GM19395 (cell line): ENCODE measurements around the gene SEZ6L.
"Not testable (repeated sequence)": the region's sequence is repeated elsewhere in the genome, so short reads cannot be mapped to it uniquely, and the experiment has no call there.

Experiments used
- ATAC-seq: cut with Tn5 transposase; IDR thresholded peaks from one replicate; pipeline ENCODE4 v1.9.1; 2021; ENCODE audit warnings: mild to moderate bottlenecking, moderate library complexity; ENCODE audit not compliant: unreplicated experiment

Gene SEZ6L

GRCh38 chr22:26377170-26377830 lies 208.0 kb downstream of the SEZ6L start:
- no peak for ATAC-seq

GRCh38 chr22:26380072-26380830 lies 211.0 kb downstream of the SEZ6L start:
- no peak for ATAC-seq

GRCh38 chr22:26382782-26383181 lies 213.5 kb downstream of the SEZ6L start:
- no peak for ATAC-seq

- ATAC-seq, result no peak
Observed at GRCh38 chr22:26383968-26384556, 214.8 kb downstream of the SEZ6L start.

- no peak for ATAC-seq
Observed at GRCh38 chr22:26385164-26385563, 215.9 kb downstream of the SEZ6L start.

- ATAC-seq, result no peak
Observed at GRCh38 chr22:26389125-26389524, 219.9 kb downstream of the SEZ6L start.

GRCh38 chr22:26391091-26391490 lies 221.8 kb downstream of the SEZ6L start:
- ATAC-seq, result no peak

GRCh38 chr22:26391623-26392022 lies 222.4 kb downstream of the SEZ6L start:
- ATAC-seq, result no peak

GRCh38 chr22:26393929-26394328 lies 224.7 kb downstream of the SEZ6L start:
- no peak for ATAC-seq

- ATAC-seq, result no peak
Observed at GRCh38 chr22:26394777-26395176, 225.5 kb downstream of the SEZ6L start.

- no peak for ATAC-seq
Observed at GRCh38 chr22:26395926-26396325, 226.7 kb downstream of the SEZ6L start.

- ATAC-seq, result no peak
Observed at GRCh38 chr22:26398741-26399153, 229.5 kb downstream of the SEZ6L start.

- ATAC-seq, result no peak
Observed at GRCh38 chr22:26399289-26399688, 230.0 kb downstream of the SEZ6L start.

GRCh38 chr22:26401726-26402125 lies 232.5 kb downstream of the SEZ6L start:
- no peak for ATAC-seq

- ATAC-seq, result no peak
Observed at GRCh38 chr22:26404851-26405421, 235.7 kb downstream of the SEZ6L start.

- no peak for ATAC-seq
Observed at GRCh38 chr22:26406118-26406517, 236.9 kb downstream of the SEZ6L start.

GRCh38 chr22:26408562-26409220 lies 239.4 kb downstream of the SEZ6L start:
- not testable (repeated sequence) for ATAC-seq

- no peak for ATAC-seq
Observed at GRCh38 chr22:26409719-26410335, 240.6 kb downstream of the SEZ6L start.

- ATAC-seq, result no peak
Observed at GRCh38 chr22:26410386-26410785, 241.1 kb downstream of the SEZ6L start.

GRCh38 chr22:26414347-26414746 lies 245.1 kb downstream of the SEZ6L start:
- ATAC-seq, result no peak

GRCh38 chr22:26416256-26416655 lies 247.0 kb downstream of the SEZ6L start:
- ATAC-seq, result no peak
